Endodermal cell (in vitro differentiated cells): ENCODE measurements around the gene ICAM1. TPM values are rescaled to one million over a fixed set of nuclear protein-coding genes. Genes with fewer than 3 reads are reported as not detected.
"Not testable (repeated sequence)": the region's sequence is repeated elsewhere in the genome, so short reads cannot be mapped to it uniquely, and the experiment has no call there.

Experiments used
- DNase-seq: peaks from one replicate; pipeline ENCODE4 v3.0.0-alpha.2; 2017
- H3K27ac ChIP-seq: 2 replicates; pipeline ENCODE4 v1.5.1; 2013; ENCODE audit warnings: mild to moderate bottlenecking, low read depth, low read length, moderate library complexity
- H3K27me3 ChIP-seq: 2 replicates; pipeline ENCODE4 v1.6.1; 2013; ENCODE audit warnings: mild to moderate bottlenecking, low read length, moderate library complexity; ENCODE audit not compliant: insufficient read depth, control insufficient read depth, poor library complexity, severe bottlenecking
- H3K36me3 ChIP-seq: 2 replicates; pipeline ENCODE4 v1.7.0; 2013; ENCODE audit warnings: mild to moderate bottlenecking, low read length, moderate library complexity; ENCODE audit not compliant: control insufficient read depth, insufficient read depth
- H3K4me1 ChIP-seq: one replicate; pipeline ENCODE4 v1.7.0; 2013; ENCODE audit warnings: low read length; ENCODE audit not compliant: control insufficient read depth, insufficient read depth
- H3K4me3 ChIP-seq: 2 replicates; pipeline ENCODE4 v1.5.1; 2013; ENCODE audit warnings: mild to moderate bottlenecking, low read length, moderate library complexity
- H3K9ac ChIP-seq: 2 replicates; pipeline ENCODE4 v1.6.1; 2013; ENCODE audit warnings: mild to moderate bottlenecking, low read length, moderate library complexity; ENCODE audit not compliant: poor library complexity, severe bottlenecking; ENCODE audit errors: extremely low read depth
- H3K9me3 ChIP-seq: 2 replicates; pipeline ENCODE4 v1.6.1; 2013; ENCODE audit warnings: mild to moderate bottlenecking, low read length, moderate library complexity; ENCODE audit not compliant: control insufficient read depth
- H3K27ac Mint-ChIP-seq: 2 replicates; pipeline ENCODE4 v1.8.0; 2020; ENCODE audit warnings: mixed read lengths
- H3K27me3 Mint-ChIP-seq: 2 replicates; pipeline ENCODE4 v1.8.0; 2021; ENCODE audit warnings: mild to moderate bottlenecking, mixed read lengths; ENCODE audit not compliant: insufficient read depth
- H3K36me3 Mint-ChIP-seq: 2 replicates; pipeline ENCODE4 v1.8.0; 2020; ENCODE audit warnings: low read depth, mixed read lengths
- H3K4me1 Mint-ChIP-seq: 2 replicates; pipeline ENCODE4 v1.8.0; 2020; ENCODE audit warnings: mixed read lengths
- H3K4me3 Mint-ChIP-seq: 2 replicates; pipeline ENCODE4 v1.8.0; 2020; ENCODE audit warnings: mild to moderate bottlenecking, moderate library complexity, mixed read lengths
- H3K9me3 Mint-ChIP-seq: 2 replicates; pipeline ENCODE4 v1.8.0; 2020; ENCODE audit warnings: mild to moderate bottlenecking, mixed read lengths
- CTCF ChIP-seq: fragments of 200-600 bp; sonication (generic); conservative IDR thresholded peaks from 2 replicates; pipeline ENCODE4 v1.5.0; 2021; ENCODE audit warnings: antibody characterized with exemption, mild to moderate bottlenecking
- WGBS, 2 experiments: methylation state at CpG; one replicate each; pipeline versions ENCODE4 v1.1.5 to v1.1.7; 2013; ENCODE audit warnings: missing lambda C conversion rate in 2 of 2, mixed read lengths in 1 of 2; ENCODE audit not compliant: insufficient coverage in 1 of 2, insufficient read length in 1 of 2; 5-methylcytosine and 5-hydroxymethylcytosine counted together
- total RNA-seq, 2 donors: library from RNA; stranded (reverse); fragmentation: NEBNext Ultra II Directional in 1 of 2; extraction: Animal tissue kit (Norgen Biotek cat#: 25700) in 1 of 2; gene quantifications; 2 replicates in 1 of 2; 3 replicates in 1 of 2; pipeline ENCODE4 v1.2.1, GENCODE V29; 2021

Gene ICAM1
- total RNA-seq, 2 donors from 2014 or later = 1.7 to 5.2 TPM

DNA sequence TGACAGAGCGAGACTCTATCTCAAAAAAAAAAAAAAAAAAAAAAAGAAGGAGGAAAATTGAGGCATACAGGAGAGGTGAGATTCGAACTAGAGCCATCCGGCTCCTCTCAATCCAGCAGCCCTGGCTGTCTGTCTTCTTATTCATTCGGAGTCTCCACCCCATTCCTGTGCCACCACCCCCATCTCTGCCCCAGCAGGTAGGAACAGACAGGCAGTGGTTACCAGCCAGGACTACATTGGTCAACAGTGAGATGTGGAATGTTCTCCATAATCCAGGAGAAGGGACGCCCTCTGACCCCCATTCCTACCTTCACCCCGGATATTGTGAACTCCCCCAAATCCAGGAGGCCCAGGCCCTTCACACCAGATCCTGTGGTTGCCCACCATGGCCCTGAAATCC lies 33.2 kb upstream of the ICAM1 start:
- WGBS, 2 experiments = 90% methylated on average over 6 of the region's 6 CpGs; no CpG with 5 or more reads in 1 of the 2 experiments
- DNase-seq = no peak
- no peak for TF ChIP-seq CTCF
- Histone ChIP-seq H3K9ac (no peak overlapping the region), H3K4me3 (no peak overlapping the region), H3K36me3 (no peaks in the 10 kb centered on the region), H3K27ac (no peak overlapping the region), H3K27me3 (no peaks in the 10 kb centered on the region), H3K9me3 (no peaks in the 10 kb centered on the region), H3K4me1 (no peaks in the 10 kb centered on the region)
- peaks cover 2% of the 10 kb centered on the region for H3K4me1 Mint-ChIP-seq
- no peaks in the 10 kb centered on the region for H3K36me3 Mint-ChIP-seq
- no peak overlapping the region for H3K4me3 Mint-ChIP-seq
- no peak overlapping the region for H3K27ac Mint-ChIP-seq
- no peaks in the 10 kb centered on the region for H3K9me3 Mint-ChIP-seq
- H3K27me3 Mint-ChIP-seq = no peaks in the 10 kb centered on the region

DNA sequence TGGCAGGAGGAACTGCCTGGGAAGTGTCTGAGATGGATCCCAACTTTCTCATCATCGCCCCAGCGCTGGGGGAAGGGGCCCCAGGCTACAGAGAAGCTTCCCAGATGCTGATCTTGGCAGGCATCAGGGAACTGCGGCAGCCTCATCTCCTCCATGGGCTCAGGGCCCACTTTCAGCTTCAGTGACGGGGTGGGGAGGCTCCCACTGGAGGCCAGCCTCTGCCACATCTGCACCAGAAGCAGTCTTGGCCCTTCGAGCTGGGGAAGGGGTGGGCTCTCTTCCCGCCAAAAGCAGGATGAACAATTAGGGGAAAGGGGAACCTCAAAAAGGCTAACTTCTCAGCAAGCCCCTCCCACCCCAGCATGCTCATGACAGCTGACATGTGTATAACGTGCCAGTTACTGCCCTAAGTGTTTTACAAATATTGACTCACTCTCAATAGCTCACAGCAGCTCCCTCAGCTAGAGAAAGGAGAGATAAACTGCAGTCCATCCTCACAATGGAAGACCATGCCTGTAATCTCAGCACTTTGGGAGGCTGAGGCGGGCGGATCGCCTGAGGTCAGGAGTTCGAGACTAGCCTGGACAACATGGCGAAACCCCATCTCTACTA lies 32.6 kb upstream of the ICAM1 start:
- 86 to 87% methylated on average over 6 to 12 of the region's 12 CpGs for WGBS, 2 experiments
- no peak overlapping the region for H3K4me3 Mint-ChIP-seq
- H3K4me3 ChIP-seq = no peak overlapping the region
- H3K27me3 ChIP-seq = no peaks in the 10 kb centered on the region
- no peaks in the 10 kb centered on the region for H3K36me3 Mint-ChIP-seq
- no peak overlapping the region for H3K27ac ChIP-seq
- no peak overlapping the region for H3K27ac Mint-ChIP-seq
- no peaks in the 10 kb centered on the region for H3K36me3 ChIP-seq
- DNase-seq = no peak
- peaks cover 5% of the 10 kb centered on the region for H3K4me1 Mint-ChIP-seq
- H3K27me3 Mint-ChIP-seq = no peaks in the 10 kb centered on the region
- no peaks in the 10 kb centered on the region for H3K9me3 ChIP-seq
- no peak for TF ChIP-seq CTCF
- H3K9ac ChIP-seq = no peak overlapping the region
- H3K4me1 ChIP-seq = no peaks in the 10 kb centered on the region
- H3K9me3 Mint-ChIP-seq = no peaks in the 10 kb centered on the region

DNA sequence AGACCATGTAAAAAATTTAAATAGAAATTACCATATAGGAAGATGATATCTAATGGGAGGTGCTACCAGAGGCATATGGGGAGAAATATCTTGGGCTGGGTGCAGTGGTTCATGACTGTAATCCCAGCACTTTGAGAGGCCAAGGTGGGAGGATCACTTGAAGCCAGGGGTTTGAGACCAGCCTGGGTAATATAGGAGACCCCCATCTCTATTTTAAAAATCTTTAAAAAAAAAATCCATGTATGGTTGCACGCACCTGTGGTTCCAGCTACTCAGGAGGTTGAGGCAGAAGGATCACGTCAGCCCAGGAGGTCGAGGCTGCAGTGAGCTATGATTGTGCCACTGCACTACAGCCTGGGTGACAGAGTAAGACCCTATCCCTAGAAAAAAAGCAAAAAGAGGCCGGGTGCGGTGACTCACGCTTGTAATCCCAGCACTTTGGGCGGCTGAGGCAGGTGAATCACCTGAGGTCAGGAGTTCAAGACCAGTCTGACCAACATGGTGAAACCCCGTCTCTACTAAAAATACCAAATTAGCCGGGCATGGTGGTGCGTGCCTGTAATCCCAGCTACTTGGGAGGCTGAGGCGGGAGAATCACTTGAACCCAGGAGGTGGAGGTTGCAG lies 29.0 kb upstream of the ICAM1 start:
- not testable (repeated sequence) for H3K9me3 ChIP-seq, H3K27ac ChIP-seq, H3K27me3 ChIP-seq, H3K9me3 Mint-ChIP-seq, H3K4me3 Mint-ChIP-seq, H3K4me1 ChIP-seq, H3K36me3 Mint-ChIP-seq, H3K36me3 ChIP-seq, H3K4me1 Mint-ChIP-seq, H3K4me3 ChIP-seq, H3K27ac Mint-ChIP-seq, DNase-seq, H3K27me3 Mint-ChIP-seq, H3K9ac ChIP-seq
- WGBS, 2 experiments = 94 to 95% methylated on average over 11 of the region's 11 CpGs
